Spleen (tissue), 11 donors: Measurements from ENCODE around the gene SEPTIN2. TPM values are rescaled to one million over a fixed set of nuclear protein-coding genes. Genes with fewer than 3 reads are reported as not detected.

Experiments used
- DNase-seq: peaks from one replicate; pipeline ENCODE4 v3.0.0-alpha.2; 2020
- H3K27ac ChIP-seq, 8 donors: fragments of 200-600 bp; sonication (generic) in 7 of 8; 1 replicate in 4 of 8; 2 replicates in 4 of 8; pipeline versions ENCODE4 v1.5.0 to v1.8.0; 2016 to 2021; ENCODE audit warnings: inconsistent platforms in 4 of 8, mild to moderate bottlenecking in 4 of 8, moderate library complexity in 1 of 8
- H3K27me3 ChIP-seq, 7 donors: fragments of 200-600 bp; sonication (generic) in 6 of 7; replicated peaks in 1 of 7; 1 replicate in 4 of 7; 2 replicates in 3 of 7; pipeline versions ENCODE4 v1.5.0 to v1.8.0; 2016 to 2021; ENCODE audit warnings: inconsistent platforms in 3 of 7, mild to moderate bottlenecking in 1 of 7
- H3K36me3 ChIP-seq, 6 donors: fragments of 200-600 bp; sonication (generic) in 5 of 6; 1 replicate in 4 of 6; 2 replicates in 2 of 6; pipeline versions ENCODE4 v1.5.0 to v1.8.0; 2016 to 2021; ENCODE audit warnings: inconsistent platforms in 2 of 6
- H3K4me1 ChIP-seq, 6 donors: fragments of 200-600 bp; sonication (generic) in 5 of 6; 1 replicate in 3 of 6; 2 replicates in 3 of 6; pipeline versions ENCODE4 v1.5.0 to v1.8.0; 2016 to 2021; ENCODE audit warnings: inconsistent platforms in 3 of 6
- H3K4me3 ChIP-seq, 8 donors: fragments of 200-600 bp; sonication (generic) in 7 of 8; 1 replicate in 4 of 8; 2 replicates in 4 of 8; pipeline versions ENCODE4 v1.5.0 to v1.8.0; 2016 to 2021; ENCODE audit warnings: inconsistent platforms in 4 of 8, mild to moderate bottlenecking in 4 of 8, moderate library complexity in 2 of 8
- H3K9me3 ChIP-seq, 8 donors: fragments of 200-600 bp; sonication (generic) in 7 of 8; 1 replicate in 4 of 8; 2 replicates in 4 of 8; pipeline versions ENCODE4 v1.5.0 to v1.8.0; 2016 to 2021; ENCODE audit warnings: inconsistent platforms in 4 of 8
- CTCF ChIP-seq, 11 experiments: fragments of 200-600 bp in 7 of 11; fragments of 450-650 bp in 4 of 11; sonication (generic) in 4 of 11; IDR thresholded peaks in 8 of 11; conservative IDR thresholded peaks in 3 of 11; 1 replicate in 7 of 11; 2 replicates in 4 of 11; pipeline versions ENCODE4 v1.4.0 to v1.8.0; 2016 to 2021; ENCODE audit warnings: antibody characterized with exemption in 11 of 11, inconsistent platforms in 4 of 11, mild to moderate bottlenecking in 1 of 11
- POLR2A ChIP-seq, 3 donors: fragments of 450-650 bp; IDR thresholded peaks; one replicate each; pipeline ENCODE4 v1.5.1; 2017; ENCODE audit warnings: antibody characterized with exemption in 3 of 3, mild to moderate bottlenecking in 1 of 3
- POLR2AphosphoS5 ChIP-seq, 3 donors: sonication (generic); formaldehyde crosslinking; IDR thresholded peaks; one replicate each; pipeline ENCODE4 v1.5.1; 2017; ENCODE audit warnings: antibody characterized with exemption in 3 of 3
- WGBS, 5 donors: extraction: QIAGEN DNeasy Blood & Tissue Kit in 3 of 5; methylation state at CpG; one replicate each; pipeline versions ENCODE4 v1.1.5 to v1.1.7; 2013 to 2018; 5-methylcytosine and 5-hydroxymethylcytosine counted together
- intact Hi-C: fragments of 100-400 bp; cut with DNase I; formaldehyde crosslinking; loops from one replicate; pipeline ENCODE4 v1.15.0; 2023; ENCODE audit warnings: low total_unique reads
- polyA plus RNA-seq, 3 donors: library from polyadenylated mRNA; stranded (reverse); fragments of 200-250 nt; gene quantifications; one replicate each; pipeline ENCODE4 v1.2.1, GENCODE V29; 2013
- total RNA-seq, 7 donors: library from RNA; depleted of rRNA in 3 of 7; stranded (reverse); fragments of >200 nt in 3 of 7; fragmentation: NEBNext Ultra II Directional in 4 of 7; extraction: Animal tissue kit (Norgen Biotek cat#: 25700) in 4 of 7; gene quantifications; one replicate each; pipeline versions ENCODE4 v1.1.0 to v1.2.1, GENCODE V29; 2016 to 2021
- donor health status: healthy with polysubstance abuse.
- donor health status: DM: no; HTN: no; CAD: no; lungs with moderate emphysema.
- donor health status: DM: no; HTN: no; CAD: no.
- donor health status: Bipolar disorder and iron deficiency.
- donor health status: healthy.
- donor health status: DM: no; HTN: no; CAD: no.
- donor health status: DM: yes; HTN: yes; CAD: no.

Gene SEPTIN2
- total and polyA plus RNA-seq, 10 donors = 90.3 to 350 (median 279) TPM

DNA sequence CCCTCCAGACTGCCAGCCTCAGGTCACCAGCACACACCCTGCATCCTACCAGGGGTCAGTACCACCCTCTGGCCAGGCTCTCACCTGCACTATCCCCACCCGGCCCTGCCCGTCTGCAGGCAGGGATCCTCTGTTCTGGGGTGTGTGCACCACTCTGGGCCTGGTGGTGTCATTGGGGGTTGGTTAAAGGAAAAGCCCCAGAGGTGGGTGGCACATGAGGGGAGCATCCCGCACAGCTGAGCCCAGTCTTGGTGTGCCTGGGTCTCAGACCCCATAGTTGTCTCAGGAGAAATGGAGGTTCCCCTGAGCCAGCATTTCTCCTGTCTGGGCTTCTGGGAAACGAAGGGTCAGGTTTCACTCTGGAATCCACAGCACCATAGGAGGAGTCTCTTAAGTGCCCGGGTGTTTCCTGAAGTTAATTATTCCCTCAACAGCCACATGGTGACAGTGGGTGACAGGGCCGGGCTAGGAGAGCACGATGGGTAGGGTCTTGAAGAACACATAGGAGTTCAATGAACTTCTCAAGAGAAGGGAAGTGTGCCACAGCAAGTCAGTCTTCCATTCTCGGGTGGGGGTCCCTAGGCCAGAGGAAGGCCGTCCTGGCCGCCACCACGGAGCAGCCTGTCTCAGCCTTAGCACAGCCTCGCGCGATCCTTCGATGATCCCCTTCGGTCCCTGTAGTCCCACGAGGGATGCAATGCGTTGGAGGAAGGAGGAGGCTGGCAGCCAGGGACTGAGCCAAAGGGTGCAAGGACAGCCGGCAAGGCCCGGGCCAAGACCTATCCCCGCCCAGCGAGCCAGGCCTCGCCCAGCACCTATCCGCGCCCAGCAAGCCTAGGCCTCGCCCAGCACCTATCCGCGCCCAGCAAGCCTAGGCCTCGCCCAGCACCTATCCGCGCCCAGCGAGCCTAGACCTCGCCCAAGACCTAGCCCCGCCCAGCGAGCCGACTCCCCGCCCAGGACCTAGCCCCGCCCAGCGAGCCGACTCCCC lies 39.2 kb downstream of the SEPTIN2 start:
- intact Hi-C loops = loop anchor here (5.0 kb wide), 1 partner anchor 257 kb away; no protein-coding TSS in a partner anchor
- H3K27me3 ChIP-seq = no peaks in the 10 kb centered on the region
- DNase-seq = peak; percentile 96
- H3K9me3 ChIP-seq = no peaks in the 10 kb centered on the region
- WGBS, 5 donors = 31 to 71% (median 52%) methylated on average over 18 to 40 of the region's 40 CpGs
- H3K4me3 ChIP-seq = peak overlapping the region in 5 of 8 donors; percentile 10 to 60 (median 22)
- H3K4me1 ChIP-seq = peaks cover 20 to 48% (median 39%) of the 10 kb centered on the region in 6 donors
- TF ChIP-seq CTCF (IDR thresholded peaks at IDR 0.05 in 8 of 11, conservative IDR thresholded peaks at IDR 0.05 in 3 of 11) = no peak
- TF ChIP-seq POLR2AphosphoS5 (IDR thresholded peaks at IDR 0.05) = peak; percentile 62 to 80 (median 71)
- peak overlapping the region in 7 of 8 donors; percentile 58 to 95 (median 72) for H3K27ac ChIP-seq
- peaks cover 9 to 49% (median 44%) of the 10 kb centered on the region in 6 donors for H3K36me3 ChIP-seq

GRCh38 chr2:241355983-241356870 lies 40.5 kb downstream of the SEPTIN2 start, which contains the start of gene FARP2:
FARP2 (plus strand) TSS chr2:241356285; CDS start chr2:241373108, 16,823 bp downstream.
- peak in 1 of 3 donors; percentile 82 for TF ChIP-seq POLR2A (IDR thresholded peaks at IDR 0.05)
- TF ChIP-seq POLR2AphosphoS5 (IDR thresholded peaks at IDR 0.05) = peak; percentile 89 to 93 (median 90)
- no peak for TF ChIP-seq CTCF (IDR thresholded peaks at IDR 0.05 in 8 of 11, conservative IDR thresholded peaks at IDR 0.05 in 3 of 11)
- Histone ChIP-seq H3K9me3 (no peaks in the 10 kb centered on the region), H3K4me1 (peaks cover 20 to 49% (median 43%) of the 10 kb centered on the region in 6 donors), H3K27me3 (no peaks in the 10 kb centered on the region), H3K4me3 (peak within 1 kb of the TSS; percentile 65 to 95 (median 78)), H3K27ac (peak within 1 kb of the TSS; percentile 83 to 98 (median 90)), H3K36me3 (peaks cover 3 to 36% (median 32%) of the 10 kb centered on the region in 6 donors)
- DNase-seq = peak; percentile 100
- intact Hi-C loops = loop anchor here (5.0 kb wide), 1 partner anchor 256 kb away; no protein-coding TSS in a partner anchor
- WGBS, 5 donors = 0 to 1% (median 0%) methylated on average over 6 to 101 of the region's 101 CpGs

DNA sequence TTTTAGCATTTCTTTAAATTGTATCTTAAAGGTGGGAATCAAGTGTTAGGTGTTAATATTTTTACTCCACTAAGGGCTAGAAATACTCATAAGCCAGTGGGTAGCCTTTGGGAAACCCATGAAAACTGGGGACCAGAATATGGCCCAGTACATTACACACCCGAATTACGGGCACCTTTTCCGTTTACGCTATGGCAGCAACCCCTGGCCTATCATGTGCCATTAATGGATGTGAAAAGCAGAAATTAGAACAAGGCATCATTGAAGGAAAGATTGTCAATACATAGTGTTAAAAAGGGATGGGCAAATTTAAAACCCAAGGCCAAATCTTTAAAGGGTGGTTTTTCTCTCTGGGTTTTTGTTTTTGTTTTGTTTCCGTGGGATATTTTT lies 41.1 kb downstream of the SEPTIN2 start:
- TF ChIP-seq POLR2A (IDR thresholded peaks at IDR 0.05) (no peak), CTCF (IDR thresholded peaks at IDR 0.05 in 8 of 11, conservative IDR thresholded peaks at IDR 0.05 in 3 of 11) (no peak), POLR2AphosphoS5 (IDR thresholded peaks at IDR 0.05) (no peak)
- no peaks in the 10 kb centered on the region for H3K27me3 ChIP-seq
- peak overlapping the region; percentile 65 to 95 (median 78) for H3K4me3 ChIP-seq
- intact Hi-C loops = loop anchor here (5.0 kb wide), 1 partner anchor 255 kb away; no protein-coding TSS in a partner anchor
- 25 to 59% (median 35%) methylated on average over 5 of the region's 5 CpGs for WGBS, 5 donors
- peaks cover 20 to 53% (median 44%) of the 10 kb centered on the region in 6 donors for H3K4me1 ChIP-seq
- H3K36me3 ChIP-seq = peaks cover 0 to 30% (median 26%) of the 10 kb centered on the region in 6 donors
- no peaks in the 10 kb centered on the region for H3K9me3 ChIP-seq
- H3K27ac ChIP-seq = peak overlapping the region; percentile 83 to 98 (median 90)
- DNase-seq = no peak
